ENCODE results near the gene FAM114A1. TPM values are rescaled to one million over a fixed set of nuclear protein-coding genes. Genes with fewer than 3 reads are reported as not detected.
"Not testable (repeated sequence)": the region's sequence is repeated elsewhere in the genome, so short reads cannot be mapped to it uniquely, and the experiment has no call there.

FAM114A1 gene
- total RNA-seq, 1 donor from 2014 or later = 27.0 TPM

- Mint-ChIP-seq H3K4me3 (ENCODE audit: unreplicated experiment) (no peak overlapping the region), H3K4me1 (ENCODE audit: unreplicated experiment) (no peaks in the 10 kb centered on the region), H3K9me3 (ENCODE audit: unreplicated experiment) (no peaks in the 10 kb centered on the region), H3K27ac (ENCODE audit: unreplicated experiment) (no peak overlapping the region), H3K36me3 (ENCODE audit: low read depth, unreplicated experiment) (no peaks in the 10 kb centered on the region), H3K27me3 (ENCODE audit: unreplicated experiment) (no peaks in the 10 kb centered on the region)
- no peak for TF ChIP-seq CTCF (IDR thresholded peaks at IDR 0.05; ENCODE audit: unreplicated experiment)
- no peak for DNase-seq (ENCODE audit: low spot score)
Measured at GRCh38 chr4:38958453-38959190, 91.0 kb downstream of the FAM114A1 start.

- not testable (repeated sequence) for H3K36me3 Mint-ChIP-seq (ENCODE audit: low read depth, unreplicated experiment); DNase-seq (ENCODE audit: low spot score); H3K4me3 Mint-ChIP-seq (ENCODE audit: unreplicated experiment); H3K27ac Mint-ChIP-seq (ENCODE audit: unreplicated experiment); H3K27me3 Mint-ChIP-seq (ENCODE audit: unreplicated experiment); H3K4me1 Mint-ChIP-seq (ENCODE audit: unreplicated experiment); H3K9me3 Mint-ChIP-seq (ENCODE audit: unreplicated experiment)
Measured at GRCh38 chr4:38959248-38959647, 91.6 kb downstream of the FAM114A1 start.

- H3K27me3 Mint-ChIP-seq (ENCODE audit: unreplicated experiment) = no peaks in the 10 kb centered on the region
Measured at GRCh38 chr4:38964942-38965775, 97.6 kb downstream of the FAM114A1 start.

GRCh38 chr4:38965866-38966265 is 98.3 kb downstream of the FAM114A1 start:
- H3K9me3 Mint-ChIP-seq (ENCODE audit: unreplicated experiment) = no peaks in the 10 kb centered on the region
- H3K27ac Mint-ChIP-seq (ENCODE audit: unreplicated experiment) = peak overlapping the region; percentile 48
- no peak for DNase-seq (ENCODE audit: low spot score)
- TF ChIP-seq CTCF (IDR thresholded peaks at IDR 0.05; ENCODE audit: unreplicated experiment) = no peak
- H3K4me3 Mint-ChIP-seq (ENCODE audit: unreplicated experiment) = no peak overlapping the region
- no peaks in the 10 kb centered on the region for H3K27me3 Mint-ChIP-seq (ENCODE audit: unreplicated experiment)
- H3K36me3 Mint-ChIP-seq (ENCODE audit: low read depth, unreplicated experiment) = no peaks in the 10 kb centered on the region
- H3K4me1 Mint-ChIP-seq (ENCODE audit: unreplicated experiment) = peaks cover 5% of the 10 kb centered on the region

More at GRCh38 chr4:38964942-38965775, 97.6 kb downstream of the FAM114A1 start:
- TF ChIP-seq CTCF (IDR thresholded peaks at IDR 0.05; ENCODE audit: unreplicated experiment) = no peak
- Mint-ChIP-seq H3K4me3 (ENCODE audit: unreplicated experiment) (no peak overlapping the region), H3K36me3 (ENCODE audit: low read depth, unreplicated experiment) (no peaks in the 10 kb centered on the region), H3K27ac (ENCODE audit: unreplicated experiment) (no peak overlapping the region), H3K9me3 (ENCODE audit: unreplicated experiment) (no peaks in the 10 kb centered on the region), H3K4me1 (ENCODE audit: unreplicated experiment) (peaks cover 5% of the 10 kb centered on the region)
- DNase-seq (ENCODE audit: low spot score) = no peak

GRCh38 chr4:38967260-38968095 is 99.9 kb downstream of the FAM114A1 start:
- no peak for TF ChIP-seq CTCF (IDR thresholded peaks at IDR 0.05; ENCODE audit: unreplicated experiment)
- peaks cover 5% of the 10 kb centered on the region for H3K4me1 Mint-ChIP-seq (ENCODE audit: unreplicated experiment)
- no peak overlapping the region for H3K4me3 Mint-ChIP-seq (ENCODE audit: unreplicated experiment)
- no peak overlapping the region for H3K27ac Mint-ChIP-seq (ENCODE audit: unreplicated experiment)
- no peaks in the 10 kb centered on the region for H3K36me3 Mint-ChIP-seq (ENCODE audit: low read depth, unreplicated experiment)
- peaks cover 1% of the 10 kb centered on the region for H3K27me3 Mint-ChIP-seq (ENCODE audit: unreplicated experiment)
- no peak for DNase-seq (ENCODE audit: low spot score)
- no peaks in the 10 kb centered on the region for H3K9me3 Mint-ChIP-seq (ENCODE audit: unreplicated experiment)
